Measurements from ENCODE around the gene RPL29.

GRCh38 chr3:52029535-52029934 is 33.8 kb upstream of the RPL29 start:
- no peak for TF ChIP-seq SPI1 (IDR thresholded peaks at IDR 0.05; ENCODE audit: borderline replicate concordance, low read depth)
- no peak for TF ChIP-seq GABPA (IDR thresholded peaks at IDR 0.05; ENCODE audit: low read depth)
- no peak for TF ChIP-seq POLR2AphosphoS5 (IDR thresholded peaks at IDR 0.05; ENCODE audit: low read depth)
- no peak for TF ChIP-seq CTCF (IDR thresholded peaks at IDR 0.05; ENCODE audit: insufficient read depth, low read length)
- no peak for TF ChIP-seq REST (IDR thresholded peaks at IDR 0.05; ENCODE audit: insufficient replicate concordance, low read depth)

All from HL-60 (cell line).